ENCODE data around the gene NTM. TPM values are rescaled to one million over a fixed set of nuclear protein-coding genes. Genes with fewer than 3 reads are reported as not detected.

Gene NTM
- total RNA-seq, 3 donors from 2014 or later = 0.66 to 9.0 (median 1.0) TPM

- DNase-seq (ENCODE audit: low spot score in 2 of 2) = no peak
- H3K27me3 ChIP-seq = peaks cover 0 to 4% of the 10 kb centered on the region in 2 donors
Observed at GRCh38 chr11:131478341-131478740, 107.9 kb downstream of the NTM start.

DNA sequence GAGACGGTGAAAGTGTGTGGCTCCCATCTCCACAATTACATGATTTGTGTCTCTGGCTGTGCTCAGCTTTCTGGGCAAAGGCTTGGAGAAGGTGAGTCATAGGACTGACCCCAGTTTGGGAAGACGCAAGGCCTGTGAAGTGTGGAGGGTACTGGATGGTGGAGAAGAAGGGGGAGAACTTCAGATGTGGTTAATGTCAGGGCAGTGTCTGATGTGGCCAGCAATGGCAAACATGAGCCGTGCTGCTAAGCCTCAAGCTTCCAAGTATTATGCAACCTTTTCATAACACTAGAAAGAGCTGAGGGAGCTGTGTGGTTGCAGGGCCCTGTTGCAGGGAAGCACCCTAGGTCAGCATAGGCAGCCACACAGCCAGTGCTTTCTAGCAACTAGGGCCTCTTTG lies 110.9 kb downstream of the NTM start:
- TF ChIP-seq POLR2AphosphoS5 (IDR thresholded peaks at IDR 0.05) (no peak), POLR2A (IDR thresholded peaks at IDR 0.05) (no peak), CTCF (IDR thresholded peaks at IDR 0.05) (no peak)
- H3K27ac ChIP-seq = no peak overlapping the region

More at GRCh38 chr11:131478341-131478740, 107.9 kb downstream of the NTM start:
- Histone ChIP-seq H3K36me3 (no peaks in the 10 kb centered on the region), H3K4me1 (no peaks in the 10 kb centered on the region), H3K4me3 (no peak overlapping the region), H3K9me3 (no peaks in the 10 kb centered on the region), H3K27ac (no peak overlapping the region)
- TF ChIP-seq CTCF (IDR thresholded peaks at IDR 0.05) = no peak
- no peak for TF ChIP-seq POLR2A (IDR thresholded peaks at IDR 0.05)
- no peak for TF ChIP-seq POLR2AphosphoS5 (IDR thresholded peaks at IDR 0.05)
- intact Hi-C loops (cut with DNase I; ENCODE audit: low total_unique reads) = loop anchor here (5.0 kb wide), 1 partner anchor 1209 kb away; no protein-coding TSS in a partner anchor

GRCh38 chr11:131481971-131482370 lies 111.6 kb downstream of the NTM start:
- Histone ChIP-seq H3K36me3 (no peaks in the 10 kb centered on the region), H3K27me3 (no peaks in the 10 kb centered on the region), H3K4me1 (no peaks in the 10 kb centered on the region), H3K4me3 (no peak overlapping the region), H3K27ac (no peak overlapping the region), H3K9me3 (no peaks in the 10 kb centered on the region)
- intact Hi-C loops (cut with DNase I; ENCODE audit: low total_unique reads) = no loop called here
- DNase-seq (ENCODE audit: low spot score in 2 of 2) = no peak
- TF ChIP-seq POLR2AphosphoS5 (IDR thresholded peaks at IDR 0.05) (no peak), CTCF (IDR thresholded peaks at IDR 0.05) (no peak), POLR2A (IDR thresholded peaks at IDR 0.05) (no peak)

More for the DNA sequence above, 110.9 kb downstream of the NTM start:
- Histone ChIP-seq H3K9me3 (no peaks in the 10 kb centered on the region), H3K27me3 (no peaks in the 10 kb centered on the region), H3K36me3 (no peaks in the 10 kb centered on the region), H3K4me3 (no peak overlapping the region), H3K4me1 (no peaks in the 10 kb centered on the region)
- intact Hi-C loops (cut with DNase I; ENCODE audit: low total_unique reads) = no loop called here
- no peak for DNase-seq (ENCODE audit: low spot score in 2 of 2)

- intact Hi-C loops (cut with DNase I; ENCODE audit: low total_unique reads) = no loop called here
Observed at GRCh38 chr11:131483453-131483852, 113.0 kb downstream of the NTM start.

GRCh38 chr11:131483877-131484276 lies 113.5 kb downstream of the NTM start:
- H3K9me3 ChIP-seq = no peaks in the 10 kb centered on the region
- H3K4me1 ChIP-seq = no peaks in the 10 kb centered on the region
- DNase-seq (ENCODE audit: low spot score in 2 of 2) = no peak
- intact Hi-C loops (cut with DNase I; ENCODE audit: low total_unique reads) = no loop called here
- H3K36me3 ChIP-seq = no peaks in the 10 kb centered on the region
- H3K27ac ChIP-seq = no peak overlapping the region
- no peak for TF ChIP-seq POLR2AphosphoS5 (IDR thresholded peaks at IDR 0.05)
- TF ChIP-seq POLR2A (IDR thresholded peaks at IDR 0.05) = no peak
- TF ChIP-seq CTCF (IDR thresholded peaks at IDR 0.05) = no peak
- H3K27me3 ChIP-seq = no peaks in the 10 kb centered on the region
- no peak overlapping the region for H3K4me3 ChIP-seq

More at GRCh38 chr11:131483453-131483852, 113.0 kb downstream of the NTM start:
- no peaks in the 10 kb centered on the region for H3K36me3 ChIP-seq
- no peak for DNase-seq (ENCODE audit: low spot score in 2 of 2)
- H3K4me3 ChIP-seq = no peak overlapping the region
- no peaks in the 10 kb centered on the region for H3K27me3 ChIP-seq
- no peak overlapping the region for H3K27ac ChIP-seq
- no peaks in the 10 kb centered on the region for H3K4me1 ChIP-seq
- no peaks in the 10 kb centered on the region for H3K9me3 ChIP-seq
- no peak for TF ChIP-seq POLR2AphosphoS5 (IDR thresholded peaks at IDR 0.05)
- no peak for TF ChIP-seq CTCF (IDR thresholded peaks at IDR 0.05)
- TF ChIP-seq POLR2A (IDR thresholded peaks at IDR 0.05) = no peak

Measured in breast epithelium (tissue), 4 donors.